GM18868 (cell line): ENCODE results near the gene KCNA10.

Experiments
- ATAC-seq: cut with Tn5 transposase; IDR thresholded peaks from one replicate; pipeline ENCODE4 v1.9.1; 2021; ENCODE audit warnings: mild to moderate bottlenecking, moderate library complexity; ENCODE audit not compliant: unreplicated experiment

The KCNA10 gene

GRCh38 chr1:110519125-110519810, at the start of gene KCNA10:
KCNA10 (minus strand) TSS chr1:110519175; CDS start chr1:110518787, 388 bp downstream.
- ATAC-seq = no peak

DNA sequence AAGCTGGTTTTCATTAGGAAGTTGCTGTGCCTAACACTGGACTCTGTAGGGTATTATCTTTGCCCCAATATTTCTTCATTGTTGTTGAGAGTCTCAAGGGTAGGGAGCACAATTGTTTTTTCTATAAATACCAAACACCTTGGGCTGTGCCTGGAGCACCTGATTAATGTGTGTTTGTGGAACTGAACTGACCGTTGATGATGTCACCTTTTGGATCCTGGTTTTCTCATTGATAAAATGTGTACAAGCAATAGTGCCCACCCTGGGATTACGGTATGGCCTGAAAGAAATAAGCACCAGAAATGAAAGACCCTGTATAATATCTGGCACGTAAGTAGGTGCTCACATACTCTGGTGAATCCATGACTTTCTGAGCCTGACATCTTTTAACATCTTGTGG, 47.9 kb upstream of the KCNA10 start:
- no peak for ATAC-seq

DNA sequence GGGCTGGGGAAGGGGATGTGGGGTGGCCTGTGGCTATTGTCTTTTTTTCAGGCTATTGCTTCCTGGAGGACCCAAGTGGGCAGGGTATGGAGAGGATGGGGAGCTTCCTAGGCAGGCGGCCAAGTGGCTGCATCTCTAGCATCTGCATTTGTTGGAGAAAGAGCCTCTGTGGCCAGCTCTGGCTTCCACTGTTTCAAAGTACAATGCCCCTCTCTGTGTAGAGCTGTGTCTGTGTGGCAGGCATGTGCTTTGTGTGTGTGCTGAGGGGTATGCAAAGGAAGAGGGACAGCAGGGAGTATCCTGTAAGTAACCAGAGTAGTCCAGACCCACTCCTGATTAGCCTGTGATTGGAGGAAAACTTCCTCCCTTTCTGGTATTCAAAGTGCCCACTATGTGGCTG, 46.6 kb upstream of the KCNA10 start:
- no peak for ATAC-seq

DNA sequence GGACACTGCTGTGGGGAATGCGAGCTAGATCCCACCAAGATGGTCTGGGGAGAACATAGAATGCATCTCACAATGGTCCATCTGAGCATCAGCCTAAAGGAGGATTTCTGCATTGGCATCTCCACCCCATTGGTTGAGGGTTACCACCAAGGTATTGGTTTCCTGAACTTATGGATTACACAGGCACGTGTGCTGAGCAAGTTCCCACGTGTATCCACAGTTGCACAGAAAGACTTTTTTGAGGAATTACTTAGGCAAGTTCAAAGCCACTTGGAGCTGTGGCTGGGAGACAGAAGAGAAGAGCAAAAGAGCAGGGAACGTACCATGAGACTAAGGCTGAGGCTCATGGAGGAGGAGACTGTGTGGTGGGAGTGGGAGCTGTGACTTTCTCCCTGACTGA, 44.1 kb upstream of the KCNA10 start:
- no peak for ATAC-seq

DNA sequence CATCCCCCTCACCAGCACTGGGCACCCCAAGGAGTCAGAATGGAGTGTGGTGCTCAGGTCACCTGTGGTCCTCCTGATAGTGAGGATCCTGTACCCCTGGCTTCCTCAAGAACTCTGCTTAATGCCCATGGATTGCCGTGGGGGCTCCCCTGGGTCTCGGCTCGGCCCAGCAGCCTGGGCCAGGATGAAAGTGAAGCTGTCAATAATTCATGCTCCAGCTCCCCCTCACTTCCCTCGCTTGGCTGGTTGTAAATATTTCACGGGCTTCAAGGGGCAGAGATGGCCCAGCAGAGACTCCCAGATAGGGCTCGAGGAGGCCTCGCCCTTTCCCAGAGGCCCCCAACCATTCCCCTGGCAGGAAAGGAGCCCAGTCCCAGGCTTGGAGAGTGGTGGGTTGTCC, 42.6 kb upstream of the KCNA10 start:
- ATAC-seq = no peak

GRCh38 chr1:110559157-110559556, 40.2 kb upstream of the KCNA10 start:
- ATAC-seq = no peak

GRCh38 chr1:110557481-110557880, 38.5 kb upstream of the KCNA10 start:
- no peak for ATAC-seq

DNA sequence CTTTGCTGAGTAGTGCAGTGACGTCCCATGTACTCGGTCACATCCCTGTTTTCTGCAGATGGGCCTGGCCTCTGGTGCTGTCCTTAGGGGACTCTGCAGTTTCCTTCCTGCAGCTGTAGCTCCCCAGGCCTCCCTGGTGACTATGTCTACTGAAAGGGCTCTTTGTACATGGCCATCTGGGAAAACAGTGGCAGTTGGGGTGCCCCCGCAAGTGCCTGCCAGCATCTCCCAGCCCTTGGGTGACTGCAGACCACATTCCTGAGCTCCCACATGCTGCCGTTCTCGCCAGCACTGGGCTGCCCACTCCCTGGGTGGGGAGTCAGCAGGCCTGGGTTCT, 37.5 kb upstream of the KCNA10 start:
- no peak for ATAC-seq

DNA sequence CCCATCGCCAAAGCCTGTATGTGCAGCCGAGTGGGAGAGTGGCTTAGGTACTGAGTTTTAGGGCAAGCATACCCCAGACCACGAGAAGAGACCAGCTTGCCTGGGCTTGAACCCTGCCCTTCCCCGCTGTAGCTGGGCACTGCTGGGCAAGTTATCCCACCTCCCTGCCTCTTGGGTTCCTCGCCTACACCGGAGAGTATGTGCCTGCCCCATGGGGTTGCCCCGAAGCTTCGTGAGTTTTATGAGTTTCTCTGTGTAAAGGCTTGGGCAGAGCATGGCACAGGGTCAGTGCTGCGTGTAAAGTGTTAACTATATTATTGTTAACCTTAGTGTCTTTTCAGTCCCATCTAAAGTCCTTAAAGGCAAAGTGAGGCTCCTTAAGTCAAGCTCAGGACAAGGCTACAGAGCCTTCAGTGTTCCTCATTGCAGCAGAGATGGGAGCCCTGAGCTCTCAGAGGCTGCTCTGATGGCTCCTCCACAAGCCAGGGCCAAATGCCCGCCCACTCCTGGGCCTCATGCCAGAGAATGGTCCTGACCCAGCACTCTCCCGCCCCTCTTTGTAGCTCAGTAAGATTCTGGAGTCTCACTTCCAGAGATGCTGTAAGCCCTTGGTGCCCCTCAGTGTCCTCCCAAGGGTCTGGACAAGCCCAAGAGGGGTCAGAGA, 37.0 kb upstream of the KCNA10 start:
- no peak for ATAC-seq

GRCh38 chr1:110554871-110555801, 36.2 kb upstream of the KCNA10 start:
- no peak for ATAC-seq

GRCh38 chr1:110551278-110551809, 32.4 kb upstream of the KCNA10 start:
- ATAC-seq = no peak

DNA sequence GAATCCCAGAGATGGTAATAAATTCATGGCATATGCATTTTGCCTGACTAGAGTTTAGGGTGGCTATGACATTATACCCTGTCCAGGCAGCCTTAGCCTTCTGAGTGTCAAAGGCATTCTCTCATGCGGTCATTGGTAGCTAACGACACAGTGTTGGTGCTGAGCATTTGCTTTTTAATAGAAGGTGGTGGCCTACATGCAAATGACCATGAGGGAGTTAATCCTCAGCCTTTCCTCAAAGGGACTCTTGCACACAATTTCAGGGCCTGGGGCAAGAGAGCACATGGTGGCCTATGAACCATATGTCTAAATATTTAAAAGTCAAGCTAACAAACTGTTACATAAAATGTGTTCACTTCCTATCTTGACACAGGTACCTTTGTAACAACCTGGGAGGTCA, 30.9 kb upstream of the KCNA10 start:
- ATAC-seq = no peak

DNA sequence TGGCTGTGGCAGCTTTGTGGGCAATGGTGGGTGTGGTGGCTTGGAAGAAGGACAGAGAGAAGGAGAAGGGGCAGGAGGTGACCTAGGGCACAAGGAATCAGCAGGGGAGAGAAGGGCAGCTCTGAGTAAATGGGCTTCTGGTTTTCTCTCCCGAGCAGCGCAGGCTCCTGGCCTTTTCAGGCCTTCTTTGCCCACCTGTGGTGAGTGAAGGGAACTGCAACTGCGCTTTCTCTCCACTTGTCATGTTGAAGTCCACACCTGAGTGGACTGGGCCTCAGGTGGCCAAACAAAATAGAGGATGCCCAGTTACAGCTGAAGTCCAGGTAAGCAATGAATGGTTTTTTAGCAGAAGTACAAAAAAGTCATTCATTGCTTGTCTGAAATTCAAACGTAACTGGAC, 29.4 kb upstream of the KCNA10 start:
- no peak for ATAC-seq

- no peak for ATAC-seq
Observed at GRCh38 chr1:110547017-110547416, 28.0 kb upstream of the KCNA10 start.

- ATAC-seq = no peak
Observed at GRCh38 chr1:110545492-110545891, 26.5 kb upstream of the KCNA10 start.

GRCh38 chr1:110544753-110545152, 25.8 kb upstream of the KCNA10 start:
- no peak for ATAC-seq

DNA sequence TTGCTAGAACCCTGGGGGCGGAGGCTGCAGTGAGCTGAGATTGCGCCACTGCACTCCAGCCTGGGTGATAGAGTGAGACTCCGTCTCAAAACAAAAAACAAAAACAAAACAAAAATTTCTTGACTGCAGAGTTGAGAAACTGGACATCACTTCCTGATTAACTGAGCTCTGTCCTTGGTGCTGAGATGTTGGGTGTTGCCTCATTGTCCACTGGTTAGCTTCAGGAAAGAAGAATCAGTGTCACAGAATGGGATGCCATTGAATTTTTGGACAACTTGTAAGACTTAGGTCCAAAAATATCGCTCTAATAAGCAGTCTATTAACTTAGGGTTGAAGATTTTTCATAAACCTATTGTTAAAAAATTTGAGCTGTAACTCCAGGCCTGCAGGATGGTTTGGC, 23.8 kb upstream of the KCNA10 start:
- no peak for ATAC-seq

DNA sequence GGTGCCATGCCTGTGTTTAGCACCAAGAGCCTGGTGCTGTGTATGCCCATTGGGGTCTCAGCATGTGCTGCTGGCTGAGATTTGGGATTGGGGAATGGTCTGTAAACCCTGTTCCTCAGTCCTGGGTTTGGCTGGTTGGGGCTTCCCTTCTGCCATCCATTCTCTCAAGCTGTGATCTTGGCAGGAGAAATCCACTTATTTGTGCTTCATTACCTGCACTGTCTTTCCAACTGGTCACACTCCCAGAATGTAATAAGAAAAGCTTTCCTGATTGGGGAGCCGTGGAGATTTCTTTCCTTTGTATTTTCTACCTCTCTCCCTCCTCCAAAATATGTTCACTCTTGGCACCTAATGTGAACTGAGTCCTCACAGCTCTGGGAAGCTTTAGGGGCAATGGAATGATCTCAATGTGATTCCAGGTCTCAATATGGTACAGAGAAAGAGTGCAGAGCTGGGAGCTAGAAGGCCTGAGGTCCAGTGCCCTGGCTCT, 23.0 kb upstream of the KCNA10 start:
- no peak for ATAC-seq

GRCh38 chr1:110540891-110541685, 22.1 kb upstream of the KCNA10 start:
- no peak for ATAC-seq

DNA sequence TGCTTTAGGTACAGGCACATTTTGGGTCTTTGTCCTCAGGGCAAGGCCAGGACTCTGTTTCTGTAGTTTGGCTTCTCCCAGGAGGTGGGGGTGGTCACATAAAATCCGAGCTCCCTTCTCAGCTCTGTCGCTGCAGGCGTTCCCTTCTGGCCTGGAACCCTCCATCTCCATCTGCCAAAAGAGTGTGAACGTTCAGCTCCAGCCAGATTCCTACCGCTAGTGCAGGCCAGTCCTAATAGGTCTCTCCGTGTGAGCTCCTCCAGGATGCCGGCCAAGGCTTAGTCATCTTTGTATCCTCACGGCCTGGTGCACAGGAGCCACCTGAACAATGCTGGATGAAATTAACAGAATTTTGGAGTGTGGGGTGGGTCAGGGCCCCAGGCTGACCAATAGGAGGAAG, 19.9 kb upstream of the KCNA10 start:
- ATAC-seq = no peak

DNA sequence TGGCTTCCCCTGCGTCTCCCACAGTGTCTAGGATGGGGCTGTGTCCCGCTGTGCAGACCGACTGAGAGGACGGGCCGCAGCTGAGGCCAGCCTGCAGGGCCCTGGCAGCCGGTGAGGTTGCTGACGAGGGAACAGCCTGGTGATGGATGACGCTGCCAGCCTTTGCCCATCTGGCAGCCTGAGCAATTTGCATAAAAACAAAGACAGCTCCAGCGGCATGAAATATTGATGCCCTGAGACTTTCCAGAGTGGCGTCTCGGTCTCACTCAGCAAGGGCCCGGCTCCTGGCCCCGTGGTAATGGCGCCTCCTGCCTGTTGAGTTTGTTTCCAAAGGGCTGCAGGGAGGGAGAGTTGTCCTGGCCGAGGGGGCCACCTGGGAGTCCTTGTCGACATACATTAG, 19.1 kb upstream of the KCNA10 start:
- ATAC-seq = no peak
